Lung (tissue), 12 donors: ENCODE measurements around the gene TMPRSS11E. TPM values are rescaled to one million over a fixed set of nuclear protein-coding genes. Genes with fewer than 3 reads are reported as not detected.
"Not testable (repeated sequence)": the region's sequence is repeated elsewhere in the genome, so short reads cannot be mapped to it uniquely, and the experiment has no call there.

Experiments used
- ATAC-seq: fragments of 200-7000 bp; cut with Tn5 transposase; one replicate; pipeline ENCODE4 v1.9.1; 2020; ENCODE audit warnings: moderate number of reproducible peaks; ENCODE audit not compliant: insufficient read depth, low FRiP score
- DNase-seq, 3 donors: peaks; one replicate each; pipeline ENCODE4 v3.0.0-alpha.2; 2013 to 2017
- H3K27ac ChIP-seq, 2 donors: one replicate each; pipeline ENCODE4 v1.5.1; 2013; ENCODE audit warnings: mild to moderate bottlenecking in 2 of 2, moderate library complexity in 2 of 2, control low read depth in 1 of 2, inconsistent platforms in 1 of 2, low read depth in 1 of 2, low read length in 1 of 2
- H3K27me3 ChIP-seq, 3 donors: one replicate each; pipeline ENCODE4 v1.5.1; 2013; ENCODE audit warnings: low read length in 2 of 3; ENCODE audit not compliant: control insufficient read depth in 3 of 3, insufficient read depth in 3 of 3
- H3K36me3 ChIP-seq, 4 donors: one replicate each; pipeline ENCODE4 v1.5.1; 2013; ENCODE audit warnings: low read length in 4 of 4, mild to moderate bottlenecking in 1 of 4, moderate library complexity in 1 of 4; ENCODE audit not compliant: control insufficient read depth in 4 of 4, insufficient read depth in 4 of 4
- H3K4me1 ChIP-seq, 5 donors: one replicate each; pipeline ENCODE4 v1.5.1; 2013; ENCODE audit warnings: low read length in 5 of 5, mild to moderate bottlenecking in 2 of 5, moderate library complexity in 1 of 5; ENCODE audit not compliant: control insufficient read depth in 5 of 5, insufficient read depth in 5 of 5
- H3K4me3 ChIP-seq: one replicate; pipeline ENCODE4 v1.5.1; 2013; ENCODE audit warnings: mild to moderate bottlenecking, control low read depth, moderate library complexity
- H3K9ac ChIP-seq, 2 donors: one replicate each; pipeline ENCODE4 v1.5.1; 2013; ENCODE audit warnings: low read length in 2 of 2, control low read depth in 1 of 2; ENCODE audit not compliant: insufficient read depth in 1 of 2
- H3K9me3 ChIP-seq, 4 donors: one replicate each; pipeline ENCODE4 v1.5.1; 2013; ENCODE audit warnings: low read length in 3 of 4, mild to moderate bottlenecking in 1 of 4, moderate library complexity in 1 of 4; ENCODE audit not compliant: control insufficient read depth in 4 of 4, insufficient read depth in 3 of 4
- WGBS, 2 donors: extraction: QIAGEN DNeasy Blood & Tissue Kit; methylation state at CpG; one replicate each; pipeline ENCODE4 v1.1.7; 2013; 5-methylcytosine and 5-hydroxymethylcytosine counted together
- polyA plus RNA-seq, 2 donors: library from polyadenylated mRNA; stranded (reverse); fragments of 200-250 nt; gene quantifications; one replicate each; pipeline ENCODE4 v1.2.1, GENCODE V29; 2013
- total RNA-seq, 2 donors: library from RNA; depleted of rRNA in 1 of 2; stranded (reverse); fragments of >200 nt in 1 of 2; gene quantifications; one replicate each; pipeline ENCODE4 v1.2.1, GENCODE V29; 2014 to 2021
- TF ChIP-seq, protein P1 (sequence below): IDR thresholded peaks from 2 replicates; pipeline ENCODE4 v1.5.1; 2012; ENCODE audit warnings: mild to moderate bottlenecking; ENCODE audit errors: control extremely low read depth, extremely low read depth
- donor health status: control.
- donor health status: control.
- donor health status: Bipolar disorder and iron deficiency.
- donor health status: healthy.
- donor health status: DM: yes; HTN: yes; CAD: no.

The TMPRSS11E gene
- total and polyA plus RNA-seq, 4 donors = 0.03 to 0.12 TPM; not detected in 2

DNA sequence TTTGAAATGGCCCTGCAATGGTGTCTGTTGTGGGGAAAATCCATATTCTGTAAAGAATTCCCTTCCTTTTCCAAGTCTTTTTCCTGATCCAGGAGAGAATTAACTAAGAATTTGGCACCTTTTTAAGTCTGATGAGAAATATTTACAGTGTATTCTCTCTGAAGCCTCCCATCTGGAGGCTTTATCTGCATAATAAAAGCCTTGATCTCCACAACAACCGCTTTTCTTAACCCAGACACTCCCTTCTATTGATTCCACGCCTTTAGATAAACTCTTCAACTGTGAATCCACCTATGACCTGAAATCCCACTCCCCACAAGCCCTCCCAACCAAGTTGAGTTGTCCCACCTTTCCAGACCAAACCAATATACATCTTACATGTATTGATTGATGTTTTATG, 43.1 kb upstream of the TMPRSS11E start:
- 73 to 84% methylated on average over 2 of the region's 2 CpGs for WGBS, 2 donors
- H3K27me3 ChIP-seq = no peaks in the 10 kb centered on the region
- H3K4me3 ChIP-seq = no peak overlapping the region
- ATAC-seq = no peak
- H3K36me3 ChIP-seq = no peaks in the 10 kb centered on the region
- no peaks in the 10 kb centered on the region for H3K9me3 ChIP-seq
- H3K4me1 ChIP-seq = no peaks in the 10 kb centered on the region
- TF ChIP-seq, protein P1, sequence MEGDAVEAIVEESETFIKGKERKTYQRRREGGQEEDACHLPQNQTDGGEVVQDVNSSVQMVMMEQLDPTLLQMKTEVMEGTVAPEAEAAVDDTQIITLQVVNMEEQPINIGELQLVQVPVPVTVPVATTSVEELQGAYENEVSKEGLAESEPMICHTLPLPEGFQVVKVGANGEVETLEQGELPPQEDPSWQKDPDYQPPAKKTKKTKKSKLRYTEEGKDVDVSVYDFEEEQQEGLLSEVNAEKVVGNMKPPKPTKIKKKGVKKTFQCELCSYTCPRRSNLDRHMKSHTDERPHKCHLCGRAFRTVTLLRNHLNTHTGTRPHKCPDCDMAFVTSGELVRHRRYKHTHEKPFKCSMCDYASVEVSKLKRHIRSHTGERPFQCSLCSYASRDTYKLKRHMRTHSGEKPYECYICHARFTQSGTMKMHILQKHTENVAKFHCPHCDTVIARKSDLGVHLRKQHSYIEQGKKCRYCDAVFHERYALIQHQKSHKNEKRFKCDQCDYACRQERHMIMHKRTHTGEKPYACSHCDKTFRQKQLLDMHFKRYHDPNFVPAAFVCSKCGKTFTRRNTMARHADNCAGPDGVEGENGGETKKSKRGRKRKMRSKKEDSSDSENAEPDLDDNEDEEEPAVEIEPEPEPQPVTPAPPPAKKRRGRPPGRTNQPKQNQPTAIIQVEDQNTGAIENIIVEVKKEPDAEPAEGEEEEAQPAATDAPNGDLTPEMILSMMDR = no peak
- no peak overlapping the region for H3K27ac ChIP-seq
- H3K9ac ChIP-seq = no peak overlapping the region
- DNase-seq = no peak

DNA sequence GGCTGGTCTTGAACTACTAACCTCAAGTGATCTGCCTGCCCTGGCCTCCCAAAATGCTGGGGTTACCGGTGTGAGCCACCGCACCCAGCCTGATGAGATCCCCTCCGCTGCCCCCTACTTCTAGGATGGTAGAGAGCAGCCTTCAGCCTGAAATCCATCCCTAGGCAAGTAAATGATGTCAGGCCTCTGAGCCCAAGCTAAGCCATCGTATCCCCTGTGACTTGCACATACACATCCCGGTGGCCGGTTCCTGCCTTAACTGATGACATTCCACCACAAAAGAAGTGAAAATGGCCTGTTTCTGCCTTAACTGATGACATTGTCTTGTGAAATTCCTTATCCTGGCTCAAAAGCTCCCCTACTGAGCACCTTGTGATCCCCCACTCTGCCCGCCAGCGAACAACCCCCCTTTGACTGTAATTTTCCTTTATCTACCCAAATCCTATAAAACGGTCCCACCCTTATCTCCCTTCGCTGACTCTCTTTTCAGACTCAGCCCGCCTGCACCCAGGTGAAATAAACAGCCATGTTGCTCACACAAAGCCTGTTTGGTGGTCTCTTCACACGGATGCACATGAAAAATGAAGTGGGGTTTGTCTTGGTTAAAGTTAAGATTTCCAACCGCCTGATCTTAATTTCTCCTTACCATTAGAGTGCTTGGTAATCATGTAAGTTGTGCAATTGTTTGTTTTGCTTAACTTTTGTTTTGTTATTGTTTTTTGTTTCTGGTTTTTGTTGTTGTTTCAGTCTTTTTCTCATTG, 41.4 kb upstream of the TMPRSS11E start:
- H3K4me1 ChIP-seq, H3K9ac ChIP-seq, H3K27me3 ChIP-seq, ATAC-seq, H3K9me3 ChIP-seq, H3K27ac ChIP-seq, H3K4me3 ChIP-seq, DNase-seq, H3K36me3 ChIP-seq: not testable (repeated sequence)
- WGBS, 2 donors = 84% methylated on average over 12 to 13 of the region's 13 CpGs

DNA sequence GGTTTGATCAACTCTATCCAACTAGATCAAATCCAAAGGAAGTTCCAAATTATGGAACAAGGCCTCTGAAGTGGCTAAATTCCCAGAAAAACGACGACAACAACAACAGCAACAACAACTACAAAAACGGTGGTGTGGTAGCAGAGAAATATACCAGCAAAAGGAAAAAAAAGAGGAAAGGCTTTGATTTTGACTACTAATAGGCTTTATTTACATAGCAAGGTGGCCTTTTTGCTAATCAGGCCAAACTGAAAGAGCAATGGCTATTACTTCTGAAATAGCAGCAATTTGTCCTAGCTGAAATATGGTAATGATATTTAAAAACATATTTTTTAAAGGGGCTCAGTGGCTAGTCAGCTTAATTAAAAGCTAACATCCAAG, 40.8 kb upstream of the TMPRSS11E start:
- ATAC-seq (no peak), DNase-seq (no peak)
- Histone ChIP-seq H3K27me3 (no peaks in the 10 kb centered on the region), H3K36me3 (no peaks in the 10 kb centered on the region), H3K4me1 (no peaks in the 10 kb centered on the region), H3K9me3 (peaks cover 0 to 1% (median 0%) of the 10 kb centered on the region in 4 donors), H3K4me3 (no peak overlapping the region), H3K9ac (no peak overlapping the region), H3K27ac (no peak overlapping the region)
- TF ChIP-seq, protein P1 = no peak
- WGBS, 2 donors = 60 to 67% methylated on average over 3 of the region's 3 CpGs

DNA sequence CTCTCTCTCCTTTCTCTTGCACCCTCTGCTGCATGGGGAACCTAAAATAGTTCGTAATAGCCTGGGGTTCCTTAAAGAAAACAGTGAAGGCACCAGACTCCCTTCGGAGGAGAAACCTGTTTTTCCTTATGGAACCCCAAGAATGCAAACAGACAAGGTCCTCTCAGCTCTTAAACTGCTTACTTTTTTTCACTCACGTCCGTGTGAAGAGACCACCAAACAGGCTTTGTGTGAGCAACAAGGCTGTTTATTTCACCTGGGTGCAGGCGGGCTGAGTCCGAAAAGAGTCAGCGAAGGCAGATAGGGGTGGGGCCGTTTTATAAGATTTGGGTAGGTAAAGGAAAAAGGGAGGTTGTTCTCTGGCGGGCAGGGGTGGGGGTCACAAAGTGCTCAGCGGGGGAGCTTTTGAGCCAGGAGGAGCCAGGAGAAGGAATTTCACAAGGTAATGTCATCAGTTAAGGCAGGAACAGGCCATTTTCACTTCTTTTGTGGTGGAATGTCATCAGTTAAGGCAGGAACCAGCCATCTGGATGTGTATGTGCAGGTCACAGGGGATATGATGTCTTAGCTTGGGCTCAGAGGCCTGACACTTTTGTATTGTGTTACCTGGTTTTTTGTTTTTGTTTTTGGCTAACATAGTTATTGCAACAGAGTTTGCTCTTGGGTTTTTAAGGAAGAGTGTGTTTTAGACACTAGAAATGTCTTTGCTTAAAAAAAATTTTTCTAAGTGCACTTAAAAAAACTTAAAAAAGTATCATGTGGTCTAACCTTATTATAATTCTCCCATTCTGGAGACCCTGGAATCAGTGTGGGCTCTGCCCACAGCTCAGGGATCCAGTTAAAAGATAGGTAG, 40.0 kb upstream of the TMPRSS11E start:
- H3K4me3 ChIP-seq = not testable (repeated sequence)

More for the DNA sequence above, 40.0 kb upstream of the TMPRSS11E start:
- WGBS, 2 donors = 58 to 73% methylated on average over 10 of the region's 10 CpGs
- peak in 1 of 3 donors; percentile 19 for DNase-seq
- not testable (repeated sequence) for H3K27me3 ChIP-seq, H3K36me3 ChIP-seq, H3K9me3 ChIP-seq, H3K27ac ChIP-seq, ATAC-seq, H3K9ac ChIP-seq, H3K4me1 ChIP-seq
